GM18511 (cell line): ENCODE data around the gene KIF4A.
"Not testable (repeated sequence)": the region's sequence is repeated elsewhere in the genome, so short reads cannot be mapped to it uniquely, and the experiment has no call there.

ENCODE experiments used
- ATAC-seq: cut with Tn5 transposase; IDR thresholded peaks from one replicate; pipeline ENCODE4 v1.9.1; 2021; ENCODE audit warnings: mild to moderate bottlenecking, moderate library complexity; ENCODE audit not compliant: unreplicated experiment

Gene KIF4A

DNA sequence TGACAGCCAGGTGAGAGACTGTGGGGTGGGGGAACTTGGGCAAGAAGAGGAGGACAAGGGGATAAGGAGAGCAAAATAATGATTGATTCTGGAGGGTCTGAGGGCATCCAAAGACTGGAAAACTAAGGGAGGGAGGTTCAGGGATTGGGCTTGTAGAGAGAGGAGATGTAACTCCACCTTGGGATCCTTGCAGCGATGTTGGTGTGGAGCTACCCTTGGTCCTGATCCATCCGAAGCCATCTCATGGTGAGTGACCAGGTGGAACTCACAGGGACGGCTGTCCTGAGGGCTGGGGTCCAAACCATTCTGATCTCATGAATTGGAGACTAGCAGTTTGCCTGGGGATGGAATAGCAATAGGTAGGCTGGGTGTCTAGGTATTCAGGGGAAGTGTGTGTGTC, 9.3 kb upstream of the KIF4A start:
- no peak for ATAC-seq

- no peak for ATAC-seq
Observed at GRCh38 chrX:70281951-70282350, 8.0 kb upstream of the KIF4A start, which contains the start of gene RAB41. Gene RAB41 (plus strand): TSS chrX:70282172. CDS start chrX:70282218, 46 bp downstream.

- ATAC-seq, result peak; percentile 1
Observed at GRCh38 chrX:70289168-70289792, 624 bp upstream of the KIF4A start.

DNA sequence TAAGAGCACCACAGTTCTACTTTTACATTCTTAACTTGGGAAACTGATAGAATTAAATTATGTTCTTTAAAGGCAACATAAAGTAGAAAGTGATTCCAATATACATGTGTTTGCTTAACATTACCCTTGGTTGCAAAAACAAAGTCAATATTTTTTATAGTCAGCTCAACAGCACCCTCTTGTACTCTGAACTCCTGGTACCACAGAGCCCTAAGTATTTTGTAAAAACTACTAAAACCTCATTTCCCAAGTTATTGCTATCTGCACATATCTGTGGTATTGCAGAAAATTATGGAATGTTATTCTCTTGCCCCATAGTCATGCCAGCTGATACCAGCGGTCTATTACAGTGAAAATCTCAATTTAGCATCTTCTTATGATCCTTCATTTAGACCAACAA, 2.9 kb downstream of the KIF4A start:
- no peak for ATAC-seq

DNA sequence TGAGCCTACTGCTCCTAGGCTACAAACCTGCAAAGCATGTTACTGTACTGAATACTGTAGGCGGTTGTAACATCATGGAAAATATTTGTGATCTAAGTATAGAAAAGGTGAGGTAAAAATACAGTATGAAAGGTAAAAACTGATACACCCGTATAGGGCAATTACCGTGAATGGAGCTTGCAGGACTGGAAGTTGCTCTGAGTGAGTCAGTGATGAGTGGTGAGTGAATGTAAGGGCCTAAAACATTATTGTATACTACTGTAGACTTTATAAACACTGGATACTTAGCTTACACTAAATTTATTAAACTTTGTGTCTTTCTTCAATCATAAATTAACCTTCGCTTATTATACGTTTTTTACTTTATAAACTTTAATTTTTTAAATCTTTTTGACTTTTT, 3.7 kb downstream of the KIF4A start:
- ATAC-seq, result no peak

DNA sequence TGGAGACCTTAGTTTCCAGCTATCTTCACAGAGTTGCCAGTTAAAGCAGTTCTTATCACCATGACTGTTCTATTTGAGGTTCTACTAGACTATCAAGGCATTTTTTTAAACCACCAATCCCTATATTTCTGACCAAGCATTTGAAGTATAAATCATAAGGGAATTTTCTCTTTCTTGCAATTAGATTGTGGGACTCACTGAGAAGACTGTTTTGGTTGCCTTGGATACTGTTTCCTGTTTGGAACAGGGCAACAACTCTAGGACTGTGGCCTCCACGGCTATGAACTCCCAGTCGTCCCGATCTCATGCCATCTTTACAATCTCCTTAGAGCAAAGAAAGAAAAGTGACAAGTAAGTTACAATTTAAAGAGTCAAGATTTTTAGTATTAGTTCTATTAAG, 11.8 kb downstream of the KIF4A start:
- no peak for ATAC-seq

GRCh38 chrX:70313503-70313902, 23.6 kb downstream of the KIF4A start:
- no peak for ATAC-seq

GRCh38 chrX:70322784-70323183, 32.9 kb downstream of the KIF4A start:
- no peak for ATAC-seq

- ATAC-seq, result not testable (repeated sequence)
Observed at GRCh38 chrX:70323628-70324027, 33.7 kb downstream of the KIF4A start.

- ATAC-seq, result no peak
Observed at GRCh38 chrX:70324326-70324725, 34.4 kb downstream of the KIF4A start.

- no peak for ATAC-seq
Observed at GRCh38 chrX:70331161-70331560, 41.3 kb downstream of the KIF4A start.

- no peak for ATAC-seq
Observed at GRCh38 chrX:70332600-70332999, 42.7 kb downstream of the KIF4A start.

GRCh38 chrX:70336767-70337166, 46.9 kb downstream of the KIF4A start:
- peak; percentile 100 for ATAC-seq

DNA sequence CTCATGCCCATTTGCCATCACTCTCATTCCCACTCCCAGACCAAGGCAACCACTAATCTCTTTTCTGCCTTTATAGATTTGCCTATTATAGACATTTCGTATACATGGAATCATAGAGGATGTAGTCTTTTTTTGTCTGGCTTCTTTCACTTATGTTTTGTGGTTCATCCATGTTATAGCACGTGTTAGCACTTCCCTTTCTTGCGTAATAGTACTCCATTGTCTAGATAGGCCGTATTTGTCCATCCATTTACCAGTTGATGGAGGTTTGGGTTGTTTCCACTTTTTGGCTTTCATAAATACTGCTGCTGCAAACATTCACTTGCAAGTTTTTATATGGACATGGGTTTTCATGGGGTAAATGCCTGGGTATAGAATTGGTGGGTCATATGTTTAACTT, 48.4 kb downstream of the KIF4A start:
- no peak for ATAC-seq

- ATAC-seq, result no peak
Observed at GRCh38 chrX:70343435-70343834, 53.5 kb downstream of the KIF4A start.

DNA sequence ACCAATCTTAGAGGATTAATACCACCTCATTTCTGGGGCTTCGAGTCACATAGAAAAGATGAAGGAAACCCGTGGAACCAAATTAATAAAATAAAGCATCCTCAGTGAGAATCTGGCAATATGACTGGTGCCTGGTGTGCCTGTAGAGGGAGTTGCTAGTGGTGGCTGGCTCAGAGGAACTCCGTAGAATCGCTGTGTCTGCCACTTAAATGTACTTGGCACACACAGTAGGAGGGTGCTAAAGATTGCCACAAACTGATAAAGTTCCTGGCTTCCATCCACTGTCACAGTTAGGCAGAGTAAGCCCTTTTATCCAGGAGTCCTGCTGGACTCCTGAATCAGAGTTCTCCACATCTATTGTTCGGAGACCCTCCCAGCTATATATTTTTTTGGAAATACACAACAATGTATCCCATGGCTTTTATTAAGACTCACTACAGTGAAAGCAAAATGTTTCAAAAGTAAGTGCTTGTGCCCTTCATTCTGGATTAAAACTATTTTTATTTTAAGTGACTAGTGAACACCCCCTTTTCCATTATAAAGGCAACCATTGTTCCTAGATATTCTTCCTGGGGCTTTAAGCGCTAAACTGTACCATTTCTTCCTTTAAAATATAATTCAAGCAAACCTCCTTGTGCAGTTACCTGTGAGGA, 56.6 kb downstream of the KIF4A start:
- no peak for ATAC-seq

DNA sequence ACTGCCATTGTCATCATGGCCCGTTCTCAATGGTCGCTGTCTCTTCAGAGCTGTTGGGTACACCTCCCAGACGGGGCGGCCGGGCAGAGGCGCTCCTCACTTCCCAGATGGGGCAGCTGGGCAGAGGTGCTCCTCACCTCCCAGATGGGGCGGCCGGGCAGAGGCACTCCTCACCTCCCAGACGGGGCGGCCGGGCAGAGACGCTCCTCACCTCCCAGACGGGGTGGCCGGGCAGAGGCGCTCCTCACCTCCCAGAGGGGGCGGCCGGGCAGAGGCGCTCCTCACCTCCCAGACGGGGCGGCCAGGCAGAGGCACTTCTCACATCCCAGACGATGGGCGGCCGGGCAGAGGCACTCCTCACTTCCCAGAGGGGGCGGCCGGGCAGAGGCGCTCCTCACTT, 58.9 kb downstream of the KIF4A start:
- not testable (repeated sequence) for ATAC-seq

DNA sequence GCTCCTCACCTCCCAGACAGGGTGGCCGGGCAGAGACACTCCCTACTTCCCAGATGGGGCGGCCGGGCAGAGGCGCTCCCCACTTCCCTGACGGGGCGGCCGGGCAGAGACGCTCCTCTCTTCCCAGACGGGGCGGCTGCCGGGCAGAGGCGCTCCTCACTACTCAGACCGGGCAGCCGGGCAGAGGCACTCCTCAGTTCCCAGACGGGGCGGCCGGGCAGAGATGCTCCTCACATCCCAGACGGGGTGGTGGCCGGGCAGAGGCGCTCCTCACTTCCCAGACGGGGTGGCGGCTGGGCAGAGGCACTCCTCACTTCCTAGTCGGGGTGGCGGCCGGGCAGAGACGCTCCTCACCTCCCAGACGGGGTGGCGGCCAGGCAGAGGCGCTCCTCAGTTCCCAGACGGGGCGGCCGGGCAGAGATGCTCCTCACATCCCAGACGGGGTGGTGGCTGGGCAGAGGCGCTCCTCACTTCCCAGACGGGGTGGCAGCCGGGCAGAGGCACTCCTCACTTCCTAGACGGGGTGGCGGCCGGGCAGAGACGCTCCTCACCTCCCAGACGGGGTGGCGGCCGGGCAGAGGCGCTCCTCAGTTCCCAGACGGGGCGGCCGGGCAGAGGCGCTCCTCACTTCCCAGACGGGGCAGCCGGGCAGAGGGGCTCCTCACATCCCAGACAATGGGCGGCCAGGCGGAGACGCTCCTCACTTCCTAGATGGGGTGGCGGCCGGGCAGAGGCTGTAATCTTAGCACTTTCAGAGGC, 59.6 kb downstream of the KIF4A start:
- ATAC-seq, result not testable (repeated sequence)

- no peak for ATAC-seq
Observed at GRCh38 chrX:70352496-70352895, 62.6 kb downstream of the KIF4A start.

GRCh38 chrX:70353514-70353913, 63.6 kb downstream of the KIF4A start:
- ATAC-seq, result no peak

- no peak for ATAC-seq
Observed at GRCh38 chrX:70354716-70355115, 64.8 kb downstream of the KIF4A start.

DNA sequence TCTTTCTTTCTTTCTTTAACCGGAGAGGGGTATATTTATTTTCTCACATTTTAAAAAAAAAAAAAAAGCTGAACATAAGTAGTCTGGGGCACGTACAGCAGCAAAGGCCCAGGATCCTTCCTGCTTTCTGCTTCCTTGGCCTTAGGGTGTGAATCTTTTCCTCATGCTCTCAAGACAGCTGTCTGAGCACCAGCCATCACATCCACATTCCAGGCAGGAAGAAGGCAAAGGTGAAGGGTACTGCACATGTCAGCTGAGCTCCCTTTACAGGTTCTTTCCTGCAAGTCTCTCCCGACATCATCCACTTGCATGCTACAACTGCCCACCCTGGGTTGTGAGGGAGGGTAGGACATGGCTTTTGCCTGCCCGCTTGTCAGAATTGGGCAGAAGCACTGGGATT, 69.6 kb downstream of the KIF4A start:
- no peak for ATAC-seq
